ENCODE data around the gene PMEL.

The PMEL gene

DNA sequence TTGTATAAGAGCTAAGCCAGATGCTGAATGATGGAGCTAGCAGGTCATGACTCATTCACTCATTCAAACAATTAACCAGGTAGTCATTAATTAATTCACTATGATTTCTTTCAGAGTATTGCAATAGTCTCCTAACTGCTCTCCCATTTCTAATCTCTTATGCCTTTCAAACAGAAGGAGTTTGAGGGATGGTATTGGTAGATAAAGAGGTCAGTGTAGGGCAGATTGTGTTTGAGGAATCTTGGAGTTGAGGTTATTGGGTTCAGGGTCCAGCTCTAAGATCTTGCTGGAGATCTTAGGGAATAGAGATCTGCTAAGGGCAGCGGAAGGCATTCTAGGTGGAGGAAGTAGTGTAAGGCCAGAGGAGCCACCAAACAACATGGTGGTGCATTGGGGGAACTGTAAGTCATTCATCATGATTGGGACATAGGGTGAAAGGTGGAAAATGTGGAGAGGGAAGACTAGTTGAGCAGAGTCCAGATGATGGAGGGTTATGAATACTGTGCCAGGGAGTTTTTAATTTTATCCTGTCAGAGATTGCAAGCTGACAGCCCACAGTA, 23.2 kb downstream of the PMEL start:
- Mint-ChIP-seq H3K27me3 (ENCODE audit: low read depth) (no peaks in the 10 kb centered on the region), H3K4me1 (no peaks in the 10 kb centered on the region), H3K4me3 (no peak overlapping the region), H3K9me3 (no peaks in the 10 kb centered on the region), H3K36me3 (ENCODE audit: low read depth) (peaks cover 4% of the 10 kb centered on the region), H3K27ac (no peak overlapping the region)
- TF ChIP-seq, protein P1, sequence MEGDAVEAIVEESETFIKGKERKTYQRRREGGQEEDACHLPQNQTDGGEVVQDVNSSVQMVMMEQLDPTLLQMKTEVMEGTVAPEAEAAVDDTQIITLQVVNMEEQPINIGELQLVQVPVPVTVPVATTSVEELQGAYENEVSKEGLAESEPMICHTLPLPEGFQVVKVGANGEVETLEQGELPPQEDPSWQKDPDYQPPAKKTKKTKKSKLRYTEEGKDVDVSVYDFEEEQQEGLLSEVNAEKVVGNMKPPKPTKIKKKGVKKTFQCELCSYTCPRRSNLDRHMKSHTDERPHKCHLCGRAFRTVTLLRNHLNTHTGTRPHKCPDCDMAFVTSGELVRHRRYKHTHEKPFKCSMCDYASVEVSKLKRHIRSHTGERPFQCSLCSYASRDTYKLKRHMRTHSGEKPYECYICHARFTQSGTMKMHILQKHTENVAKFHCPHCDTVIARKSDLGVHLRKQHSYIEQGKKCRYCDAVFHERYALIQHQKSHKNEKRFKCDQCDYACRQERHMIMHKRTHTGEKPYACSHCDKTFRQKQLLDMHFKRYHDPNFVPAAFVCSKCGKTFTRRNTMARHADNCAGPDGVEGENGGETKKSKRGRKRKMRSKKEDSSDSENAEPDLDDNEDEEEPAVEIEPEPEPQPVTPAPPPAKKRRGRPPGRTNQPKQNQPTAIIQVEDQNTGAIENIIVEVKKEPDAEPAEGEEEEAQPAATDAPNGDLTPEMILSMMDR (IDR thresholded peaks at IDR 0.05; ENCODE audit: unreplicated experiment in 3 of 3), result no peak

DNA sequence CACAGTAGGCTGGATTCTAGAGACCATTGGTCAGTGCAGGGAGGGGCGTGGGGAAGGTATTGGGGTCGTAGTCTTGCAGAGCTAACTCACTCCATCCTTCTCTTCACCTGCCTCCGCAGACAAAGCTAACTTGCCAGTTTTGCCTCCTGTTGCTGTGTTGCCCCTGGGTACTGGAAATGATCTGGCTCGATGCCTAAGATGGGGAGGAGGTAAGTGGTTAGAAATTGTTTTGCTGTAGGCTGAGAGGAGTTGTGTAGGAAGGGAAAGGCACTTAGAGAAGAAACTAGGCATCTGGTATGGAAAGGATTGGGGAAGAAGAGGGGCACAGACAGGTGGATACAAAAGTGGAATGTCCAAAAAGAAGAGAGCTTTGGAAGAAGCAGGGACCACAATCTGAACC, 23.8 kb downstream of the PMEL start:
- H3K9me3 Mint-ChIP-seq, result no peaks in the 10 kb centered on the region
- H3K36me3 Mint-ChIP-seq (ENCODE audit: low read depth), result peaks cover 4% of the 10 kb centered on the region
- H3K27ac Mint-ChIP-seq, result no peak overlapping the region
- no peaks in the 10 kb centered on the region for H3K4me1 Mint-ChIP-seq
- no peak overlapping the region for H3K4me3 Mint-ChIP-seq
- TF ChIP-seq, protein P1 (IDR thresholded peaks at IDR 0.05; ENCODE audit: unreplicated experiment in 3 of 3), result no peak
- peaks cover 5% of the 10 kb centered on the region for H3K27me3 Mint-ChIP-seq (ENCODE audit: low read depth)

GRCh38 chr12:55940065-55940732, 25.6 kb downstream of the PMEL start:
- TF ChIP-seq, protein P1 (IDR thresholded peaks at IDR 0.05; ENCODE audit: unreplicated experiment in 3 of 3), result peak; percentile 80 to 85 (median 85)
- Mint-ChIP-seq H3K4me3 (peak overlapping the region in 1 of 3 experiments; percentile 53), H3K27ac (no peak overlapping the region), H3K27me3 (ENCODE audit: low read depth) (peaks cover 15% of the 10 kb centered on the region), H3K9me3 (no peaks in the 10 kb centered on the region), H3K36me3 (ENCODE audit: low read depth) (peaks cover 4% of the 10 kb centered on the region), H3K4me1 (no peaks in the 10 kb centered on the region)

DNA sequence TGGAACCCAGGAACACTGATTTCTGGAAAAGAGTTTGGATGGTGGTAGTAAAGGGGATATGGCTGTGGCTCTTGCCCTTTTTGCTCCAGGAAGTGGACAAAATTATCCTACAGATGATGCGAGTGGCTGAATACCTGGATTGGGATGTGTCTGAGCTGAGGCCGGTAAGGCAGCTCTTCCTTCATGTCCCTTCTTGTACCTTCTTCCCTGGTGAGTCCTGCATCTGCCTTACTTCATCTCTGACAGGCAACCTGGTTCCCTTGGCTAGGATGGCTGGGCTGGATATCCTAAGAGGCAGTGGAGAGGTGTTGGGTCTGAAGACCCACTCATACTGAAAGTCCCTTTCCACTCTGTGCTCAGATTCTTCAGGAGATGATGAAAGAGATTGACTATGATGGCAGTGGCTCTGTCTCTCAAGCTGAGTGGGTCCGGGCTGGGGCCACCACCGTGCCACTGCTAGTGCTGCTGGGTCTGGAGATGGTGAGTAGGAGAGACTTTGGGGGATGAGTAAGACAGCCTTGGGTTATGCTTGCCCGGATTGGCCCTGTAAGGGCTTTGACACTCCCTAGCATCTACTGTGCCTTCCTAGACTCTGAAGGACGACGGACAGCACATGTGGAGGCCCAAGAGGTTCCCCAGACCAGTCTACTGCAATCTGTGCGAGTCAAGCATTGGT, 26.9 kb downstream of the PMEL start:
- no peak overlapping the region for H3K27ac Mint-ChIP-seq
- no peaks in the 10 kb centered on the region for H3K9me3 Mint-ChIP-seq
- peaks cover 4% of the 10 kb centered on the region for H3K36me3 Mint-ChIP-seq (ENCODE audit: low read depth)

GRCh38 chr12:55937981-55938380, 27.9 kb downstream of the PMEL start:
- H3K4me1 Mint-ChIP-seq, result no peaks in the 10 kb centered on the region
- TF ChIP-seq, protein P1 (IDR thresholded peaks at IDR 0.05; ENCODE audit: unreplicated experiment in 3 of 3), result no peak
- H3K9me3 Mint-ChIP-seq, result no peaks in the 10 kb centered on the region
- H3K4me3 Mint-ChIP-seq, result no peak overlapping the region
- H3K27me3 Mint-ChIP-seq (ENCODE audit: low read depth), result peaks cover 34% of the 10 kb centered on the region
- H3K36me3 Mint-ChIP-seq (ENCODE audit: low read depth), result peaks cover 4% of the 10 kb centered on the region
- no peak overlapping the region for H3K27ac Mint-ChIP-seq

More for the DNA sequence above, 26.9 kb downstream of the PMEL start:
- H3K4me1 Mint-ChIP-seq, result no peaks in the 10 kb centered on the region
- TF ChIP-seq, protein P1 (IDR thresholded peaks at IDR 0.05; ENCODE audit: unreplicated experiment in 3 of 3), result no peak
- peaks cover 25% of the 10 kb centered on the region for H3K27me3 Mint-ChIP-seq (ENCODE audit: low read depth)
- H3K4me3 Mint-ChIP-seq, result no peak overlapping the region

Data from nephron (organoid).